GM12874 (cell line): ENCODE measurements around the gene PTGDS.

Experiments
- TF ChIP-seq, protein P1 (sequence below): IDR thresholded peaks from 2 replicates; pipeline ENCODE4 v1.5.1; 2011; ENCODE audit warnings: low read depth, mild to moderate bottlenecking, control low read depth, low read length, moderate library complexity; ENCODE audit not compliant: insufficient read depth

PTGDS gene

DNA sequence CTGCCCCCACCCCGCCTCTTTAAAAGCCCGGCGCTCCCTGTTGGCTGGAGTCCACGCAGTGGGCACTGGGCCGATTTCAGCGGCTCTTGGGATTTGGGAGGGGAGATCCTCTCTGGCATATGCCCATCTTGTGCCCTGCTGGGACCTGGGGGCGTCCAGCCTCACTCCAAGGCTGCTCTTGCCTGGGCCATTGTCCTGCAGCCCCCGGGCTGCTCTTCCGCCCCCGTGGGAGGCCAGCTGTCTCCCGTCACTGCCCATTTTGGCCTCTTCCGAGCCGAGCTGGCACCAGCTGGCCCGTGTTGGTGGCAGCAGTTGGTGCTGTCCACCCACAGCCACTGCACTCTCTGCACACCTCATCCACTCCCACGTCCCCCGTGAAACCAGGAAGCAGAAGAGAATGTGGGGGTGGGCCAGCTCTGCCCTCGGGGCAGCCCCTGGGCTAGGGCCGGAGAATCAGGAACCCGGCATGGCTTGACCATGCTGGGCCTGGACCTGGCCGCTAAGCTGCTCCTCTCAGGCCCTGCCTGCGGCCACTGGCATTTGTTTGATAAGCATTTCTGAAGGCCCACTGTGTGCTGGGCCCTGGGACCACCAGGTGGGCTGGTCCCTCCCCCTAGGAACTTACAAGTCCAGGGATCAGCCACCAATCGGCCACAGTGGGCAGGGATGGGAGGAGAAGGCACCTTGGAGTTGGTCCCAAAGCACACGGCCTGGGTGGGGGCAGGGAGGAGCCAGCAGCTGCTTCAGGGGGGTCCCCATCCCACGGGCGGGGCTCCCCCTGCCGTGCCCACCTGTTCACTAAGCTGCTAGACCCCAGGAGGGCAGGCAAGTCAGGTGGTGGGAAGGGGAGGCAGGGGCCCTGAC is 30.0 kb upstream of the PTGDS start:
- TF ChIP-seq, protein P1, sequence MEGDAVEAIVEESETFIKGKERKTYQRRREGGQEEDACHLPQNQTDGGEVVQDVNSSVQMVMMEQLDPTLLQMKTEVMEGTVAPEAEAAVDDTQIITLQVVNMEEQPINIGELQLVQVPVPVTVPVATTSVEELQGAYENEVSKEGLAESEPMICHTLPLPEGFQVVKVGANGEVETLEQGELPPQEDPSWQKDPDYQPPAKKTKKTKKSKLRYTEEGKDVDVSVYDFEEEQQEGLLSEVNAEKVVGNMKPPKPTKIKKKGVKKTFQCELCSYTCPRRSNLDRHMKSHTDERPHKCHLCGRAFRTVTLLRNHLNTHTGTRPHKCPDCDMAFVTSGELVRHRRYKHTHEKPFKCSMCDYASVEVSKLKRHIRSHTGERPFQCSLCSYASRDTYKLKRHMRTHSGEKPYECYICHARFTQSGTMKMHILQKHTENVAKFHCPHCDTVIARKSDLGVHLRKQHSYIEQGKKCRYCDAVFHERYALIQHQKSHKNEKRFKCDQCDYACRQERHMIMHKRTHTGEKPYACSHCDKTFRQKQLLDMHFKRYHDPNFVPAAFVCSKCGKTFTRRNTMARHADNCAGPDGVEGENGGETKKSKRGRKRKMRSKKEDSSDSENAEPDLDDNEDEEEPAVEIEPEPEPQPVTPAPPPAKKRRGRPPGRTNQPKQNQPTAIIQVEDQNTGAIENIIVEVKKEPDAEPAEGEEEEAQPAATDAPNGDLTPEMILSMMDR, result no peak

DNA sequence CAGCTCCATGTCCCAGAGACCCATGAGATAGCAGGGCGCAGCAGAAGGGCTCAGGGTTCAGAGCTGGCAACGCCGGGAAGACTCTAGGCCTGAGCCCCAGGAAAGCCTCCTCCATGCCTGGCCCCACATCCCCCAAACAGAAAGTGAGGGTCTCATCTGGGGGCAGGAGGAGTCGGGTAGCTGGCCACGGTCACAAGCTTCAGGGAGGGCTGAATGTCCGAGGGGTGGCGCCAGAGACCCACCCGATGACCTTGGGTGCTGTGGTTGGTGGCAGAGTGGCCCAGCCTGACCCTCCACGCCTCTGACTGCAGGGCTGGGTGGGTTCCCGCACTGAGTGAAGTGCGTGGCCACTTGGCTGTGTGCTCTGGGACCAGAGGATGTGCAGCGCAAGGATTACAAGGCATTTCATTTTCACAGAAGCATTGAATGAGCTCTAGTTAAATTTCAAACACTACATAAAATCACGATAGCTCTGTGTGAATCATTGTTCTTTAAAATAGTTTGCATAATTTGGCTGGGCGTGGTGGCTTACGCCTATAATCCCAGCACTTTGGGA is 29.3 kb upstream of the PTGDS start:
- TF ChIP-seq, protein P1, result peak; percentile 78

DNA sequence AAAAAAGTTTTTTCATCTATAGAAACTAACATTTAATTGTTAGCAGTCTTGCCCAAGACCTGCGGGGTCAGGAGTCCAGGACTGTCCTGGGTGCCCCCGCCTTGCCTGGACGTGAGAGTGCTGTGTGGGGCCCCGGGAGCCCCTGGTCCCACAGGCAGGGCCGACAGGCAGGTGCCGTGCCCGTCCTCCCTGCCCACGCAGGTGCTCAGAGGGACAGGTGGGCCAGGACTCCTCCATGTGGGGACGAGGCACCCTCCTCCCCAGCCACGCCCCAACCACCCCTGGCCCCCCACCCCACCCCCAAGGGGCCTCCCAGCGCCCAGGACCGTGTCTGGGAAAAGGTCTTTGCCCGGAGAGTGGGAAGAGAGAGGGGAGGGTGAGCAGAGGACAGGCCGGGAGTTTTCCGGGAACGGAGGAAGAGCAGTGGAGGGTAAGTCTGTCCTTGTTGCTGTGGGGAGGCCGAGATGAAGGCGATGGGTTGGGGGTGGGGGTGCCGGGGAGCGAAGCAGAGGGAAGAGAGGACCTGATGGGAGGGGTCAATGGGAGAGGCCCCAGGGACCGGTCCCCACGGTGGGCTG is 28.0 kb upstream of the PTGDS start:
- TF ChIP-seq, protein P1, result no peak

DNA sequence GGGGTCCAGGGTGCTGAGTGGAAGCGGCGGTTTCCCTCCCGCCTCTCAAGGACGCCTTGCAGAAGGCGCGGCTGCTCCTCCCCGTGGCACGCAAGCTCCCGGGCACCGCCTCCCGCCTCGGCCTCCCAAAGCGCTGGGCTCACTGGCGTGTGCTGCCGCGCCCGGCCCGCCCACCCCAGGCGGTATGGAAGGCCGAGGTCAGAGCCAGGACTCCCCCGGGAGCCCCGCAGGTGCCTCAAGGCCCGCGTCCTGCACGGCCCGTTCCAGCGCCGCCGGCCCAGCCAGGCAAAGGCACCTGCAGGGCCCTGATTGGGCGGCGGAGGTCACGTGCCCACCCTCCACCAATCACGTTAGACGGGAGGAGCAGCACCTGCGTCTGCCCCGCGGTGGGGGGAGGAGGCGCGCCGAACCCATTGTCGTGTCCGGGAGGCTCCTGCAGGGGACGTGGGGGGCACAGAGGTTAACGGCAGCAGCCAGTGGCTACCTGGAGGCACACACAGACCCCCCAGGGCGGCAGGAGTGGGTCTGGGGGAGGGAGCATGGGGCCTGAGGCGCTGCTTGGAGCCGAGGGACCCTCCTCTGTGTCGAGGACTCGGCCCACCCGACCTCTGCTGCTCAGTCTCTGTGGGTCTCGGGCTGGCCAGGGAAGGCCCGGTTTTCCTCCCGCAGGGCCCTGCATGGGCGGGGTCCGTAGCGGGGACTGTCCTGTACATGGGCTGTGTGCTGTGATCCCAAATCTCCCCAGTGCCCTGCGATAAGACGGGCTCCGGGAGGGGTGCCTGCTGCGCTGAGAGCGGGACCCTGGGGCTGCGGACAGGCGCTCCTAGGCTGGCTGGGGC is 27.3 kb upstream of the PTGDS start:
- TF ChIP-seq, protein P1, result peak; percentile 47

DNA sequence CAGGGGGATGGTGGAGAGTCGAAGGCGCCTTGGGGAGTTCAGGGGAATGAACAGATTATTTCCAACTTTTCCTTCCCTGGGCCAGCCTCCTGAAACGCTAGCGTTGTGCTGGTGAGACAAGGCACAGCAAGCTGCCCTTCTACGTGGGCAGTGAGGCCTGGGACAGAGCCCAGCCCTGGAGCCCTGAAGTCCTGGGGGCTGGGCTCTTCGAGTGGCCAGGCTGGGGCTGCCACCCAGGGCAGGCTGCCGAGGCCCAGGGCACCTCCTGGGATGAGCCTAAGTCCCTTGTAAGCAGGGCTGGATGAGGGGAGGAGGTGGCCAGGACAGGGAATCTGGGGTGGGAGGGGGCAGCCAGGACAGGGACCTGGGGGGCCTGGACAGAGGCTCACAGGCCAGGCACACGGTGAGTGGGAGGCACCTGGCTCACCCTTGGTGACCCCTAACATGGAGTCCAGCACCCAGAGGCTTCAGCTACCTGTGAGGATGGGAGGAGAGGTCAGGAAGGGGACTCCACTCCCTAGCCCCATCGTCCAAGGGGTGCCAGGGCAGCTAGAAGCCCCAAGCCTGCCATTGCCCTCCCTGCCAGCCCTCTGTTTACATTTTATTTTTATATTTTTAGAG is 26.5 kb upstream of the PTGDS start:
- TF ChIP-seq, protein P1, result no peak

DNA sequence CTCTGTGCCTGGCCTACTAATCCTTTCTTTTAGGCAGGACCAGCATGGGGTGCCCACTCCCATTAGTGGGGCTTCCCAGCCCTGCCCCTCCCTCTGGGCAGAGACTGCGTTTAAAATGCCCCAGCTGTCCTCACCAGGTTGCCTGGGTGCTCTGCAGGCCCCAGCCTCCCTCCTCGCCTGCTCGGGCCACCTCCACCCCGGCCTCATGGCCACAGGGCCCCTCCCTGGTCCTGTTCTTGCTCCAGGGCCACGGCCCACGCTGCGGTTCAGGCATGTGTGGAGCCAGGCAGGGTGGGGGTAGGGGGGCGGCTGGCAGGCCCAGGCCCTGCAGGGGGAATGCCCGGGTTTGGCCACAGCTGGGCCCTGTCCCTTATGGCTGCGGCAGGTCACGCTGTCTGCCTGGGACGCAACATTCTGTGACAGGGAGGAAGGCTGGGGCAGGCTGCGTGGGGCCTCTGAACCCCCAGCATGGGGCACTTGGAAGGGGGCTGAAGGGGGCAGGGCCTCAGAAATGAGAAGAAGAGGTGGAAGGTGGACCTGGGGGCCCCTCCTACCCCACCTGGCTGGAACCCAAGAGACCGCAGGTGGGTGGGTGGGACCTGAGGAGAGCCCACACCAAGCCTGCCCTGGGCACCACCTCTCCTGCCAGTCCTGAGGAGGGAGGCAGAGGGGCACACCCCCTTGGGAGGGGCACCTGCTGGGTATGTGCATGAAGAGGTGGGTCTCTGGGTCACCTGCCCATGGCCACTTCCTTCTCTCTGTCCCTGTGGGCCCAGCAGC is 25.6 kb upstream of the PTGDS start, which contains the start of gene LCN12:
Gene LCN12 (plus strand): TSS at position 733 of the 780 bp plus-strand sequence. CDS start 55 bp downstream, outside the sequence.
- TF ChIP-seq, protein P1, result no peak
